ENCODE measurements around the gene ZWILCH.

ZWILCH gene

DNA sequence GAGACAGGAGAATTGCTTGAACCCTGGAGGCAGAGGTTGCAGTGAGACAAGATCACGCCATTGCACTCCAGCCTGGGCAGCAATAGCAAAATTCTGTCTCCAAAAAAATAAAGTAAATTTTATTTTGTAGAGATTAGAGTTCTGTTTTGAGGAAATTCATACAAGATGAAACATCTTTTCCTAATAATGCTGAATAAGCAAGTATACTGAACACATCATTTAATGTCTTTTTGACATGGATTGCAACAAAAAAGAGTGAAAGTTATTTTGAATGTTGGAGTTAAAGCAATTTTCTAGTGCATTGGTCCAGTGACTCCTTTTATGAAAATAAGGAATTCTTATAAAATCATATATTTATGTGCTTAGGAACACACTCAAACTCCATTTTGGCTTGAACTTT lies 40.1 kb downstream of the ZWILCH start:
- DNase-seq (ENCODE audit: low read depth): no peak

DNA sequence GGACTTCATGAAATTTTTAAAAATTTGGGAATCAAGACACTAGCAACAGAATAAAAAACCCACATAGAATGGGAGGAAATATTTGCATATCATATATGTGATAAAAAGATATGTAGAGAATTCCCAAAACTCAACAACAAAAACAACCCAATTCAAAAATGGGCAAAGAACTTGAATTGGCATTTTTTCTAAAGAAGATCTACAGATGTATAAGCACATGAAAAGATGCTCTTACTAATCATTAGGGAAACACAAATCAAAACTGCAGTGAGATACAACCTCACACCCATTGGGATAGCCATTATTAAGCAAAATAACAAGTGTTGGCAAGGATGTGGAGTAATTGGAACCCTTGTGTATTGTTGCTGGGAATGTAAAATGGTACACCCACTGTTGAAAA lies 50.6 kb downstream of the ZWILCH start:
- DNase-seq (ENCODE audit: low read depth): no peak

DNA sequence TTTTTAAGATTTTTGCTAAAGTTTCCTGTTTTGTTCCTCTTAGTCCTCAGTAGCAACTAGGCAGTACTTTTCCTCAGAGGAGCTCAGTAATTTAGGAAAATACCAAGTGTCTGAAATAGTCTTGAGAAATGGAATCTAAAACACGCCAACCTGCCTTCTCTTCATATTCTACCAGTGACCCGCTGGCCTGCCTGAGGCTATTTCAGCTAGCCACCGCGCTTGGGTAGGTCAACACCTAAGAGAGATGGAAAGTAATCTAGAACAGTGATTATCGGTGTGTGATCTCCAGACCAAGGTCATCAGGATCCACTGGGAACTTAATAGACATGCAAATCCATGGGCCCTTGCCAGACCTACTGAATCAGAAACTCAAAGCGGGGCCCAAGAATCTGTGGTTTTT lies 53.1 kb downstream of the ZWILCH start:
- no peak for DNase-seq (ENCODE audit: low read depth)

DNA sequence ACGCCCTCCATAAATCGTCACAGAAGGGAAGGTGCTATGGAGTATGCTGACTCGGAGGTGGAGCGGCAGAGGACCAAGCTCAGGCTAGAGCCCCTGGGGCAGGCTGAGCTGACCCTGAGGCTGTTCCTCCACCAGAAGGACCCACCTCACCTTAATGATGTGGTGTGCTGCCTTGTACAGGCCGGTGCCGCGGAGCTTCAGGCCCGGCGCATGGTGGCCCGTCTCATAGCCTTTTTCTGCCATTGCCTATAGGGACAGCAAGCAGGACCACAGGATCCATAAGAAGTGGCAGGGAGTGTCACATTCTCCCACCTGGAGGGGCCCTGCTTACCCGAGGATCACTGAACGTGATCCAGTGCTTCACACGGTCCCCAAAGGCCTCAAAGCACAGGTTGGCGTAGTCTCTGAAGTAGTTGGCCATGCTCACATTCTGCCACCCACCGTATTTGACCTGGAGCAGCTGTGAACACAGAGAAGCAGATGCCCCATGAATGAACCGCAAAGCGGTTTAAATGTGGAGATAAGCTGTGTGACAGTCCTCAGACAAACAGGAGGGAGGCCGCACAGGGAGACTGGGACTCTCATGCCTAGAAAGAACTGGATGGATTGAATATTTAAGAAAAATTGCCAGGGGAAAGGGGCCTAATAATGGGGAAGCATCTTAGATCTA lies 55.9 kb downstream of the ZWILCH start:
- no peak for DNase-seq (ENCODE audit: low read depth)

DNA sequence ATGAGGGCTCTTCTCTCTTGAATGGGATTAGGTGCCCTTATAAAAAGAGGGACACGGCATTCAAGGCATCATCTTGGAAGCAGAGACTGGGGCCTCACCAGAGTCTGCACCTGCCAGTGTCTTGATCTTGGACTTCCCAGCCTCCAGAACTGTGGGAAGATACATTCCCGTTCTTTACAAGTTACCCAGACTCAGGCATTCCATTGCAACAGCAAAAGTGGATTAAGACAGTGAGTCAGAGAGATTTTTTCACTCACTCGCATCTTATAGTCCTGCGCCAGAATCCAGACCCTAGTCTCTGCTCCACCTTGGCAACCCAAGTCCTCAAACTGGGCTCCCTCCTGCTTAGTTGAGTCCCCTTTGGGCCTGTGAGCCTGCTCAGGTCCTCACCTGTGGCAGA lies 58.0 kb downstream of the ZWILCH start:
- no peak for DNase-seq (ENCODE audit: low read depth)

DNA sequence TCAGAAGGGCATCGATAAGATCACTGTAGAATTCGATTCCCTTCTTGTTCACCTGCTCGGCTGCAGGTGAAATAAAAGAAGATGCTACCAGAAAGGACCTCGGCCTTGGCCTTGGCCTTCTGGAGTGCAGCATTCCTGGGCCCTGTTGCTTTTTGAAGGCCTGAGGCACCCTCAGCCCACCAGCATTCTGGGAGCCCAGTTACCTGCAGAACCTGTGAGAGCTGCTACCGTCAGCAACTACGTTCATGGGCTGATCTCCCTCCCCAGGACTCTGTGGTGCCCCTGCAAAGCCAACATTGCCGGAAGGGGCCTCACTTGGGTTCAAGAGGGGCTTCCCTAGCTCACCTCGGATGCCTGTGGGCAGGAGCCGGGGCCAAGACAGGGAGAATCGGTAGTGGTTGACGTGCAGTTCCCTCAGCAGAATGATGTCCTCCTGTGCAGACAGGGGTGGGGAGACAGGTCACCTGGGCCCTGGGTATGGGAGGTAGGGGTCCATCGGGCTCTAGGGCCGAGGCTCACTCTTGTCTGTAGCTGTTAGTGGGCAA lies 58.5 kb downstream of the ZWILCH start:
- DNase-seq (ENCODE audit: low read depth): no peak

DNA sequence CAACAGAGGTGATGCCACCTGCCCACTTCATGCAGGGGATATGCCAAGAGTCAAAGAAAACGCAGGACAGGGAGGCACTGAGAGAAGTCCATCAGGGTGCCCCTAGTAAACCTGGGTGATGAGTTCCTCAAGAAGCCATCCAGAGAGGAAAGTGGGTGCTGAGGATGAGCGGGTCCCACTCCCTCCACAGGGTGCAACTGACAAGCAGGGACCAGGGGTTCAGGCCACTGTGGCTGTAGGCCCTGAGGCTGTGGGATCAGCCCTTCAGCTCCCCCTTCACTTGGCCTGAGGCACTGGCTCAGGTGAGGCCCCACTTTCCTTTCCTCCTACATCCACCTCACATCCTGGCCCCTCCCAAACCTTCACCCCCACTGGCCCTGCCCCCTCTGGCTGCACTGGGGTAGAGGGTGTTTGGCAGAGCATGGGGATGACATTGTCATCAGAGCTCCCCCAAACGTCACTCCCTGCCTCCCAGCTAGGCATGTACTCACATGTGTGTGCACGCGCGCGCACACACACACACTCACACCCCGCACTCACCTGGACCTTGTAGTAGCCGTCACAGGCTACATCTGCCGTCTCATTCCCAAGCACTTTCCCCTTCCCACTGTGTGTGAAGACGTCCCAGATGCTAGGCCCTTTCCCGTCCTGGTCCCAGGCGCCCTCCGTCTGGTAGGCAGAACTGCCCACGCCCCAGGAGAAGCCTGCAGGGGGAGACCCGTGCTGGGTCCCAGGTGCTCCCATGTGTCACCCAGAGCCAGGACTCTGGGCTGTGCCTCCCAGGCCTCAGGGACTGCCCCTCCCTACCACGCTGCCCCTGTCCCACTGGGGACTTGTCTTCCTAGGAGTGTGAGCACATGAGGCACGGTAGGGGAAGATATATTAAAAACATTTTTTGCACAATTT lies 59.3 kb downstream of the ZWILCH start:
- DNase-seq (ENCODE audit: low read depth): no peak

DNA sequence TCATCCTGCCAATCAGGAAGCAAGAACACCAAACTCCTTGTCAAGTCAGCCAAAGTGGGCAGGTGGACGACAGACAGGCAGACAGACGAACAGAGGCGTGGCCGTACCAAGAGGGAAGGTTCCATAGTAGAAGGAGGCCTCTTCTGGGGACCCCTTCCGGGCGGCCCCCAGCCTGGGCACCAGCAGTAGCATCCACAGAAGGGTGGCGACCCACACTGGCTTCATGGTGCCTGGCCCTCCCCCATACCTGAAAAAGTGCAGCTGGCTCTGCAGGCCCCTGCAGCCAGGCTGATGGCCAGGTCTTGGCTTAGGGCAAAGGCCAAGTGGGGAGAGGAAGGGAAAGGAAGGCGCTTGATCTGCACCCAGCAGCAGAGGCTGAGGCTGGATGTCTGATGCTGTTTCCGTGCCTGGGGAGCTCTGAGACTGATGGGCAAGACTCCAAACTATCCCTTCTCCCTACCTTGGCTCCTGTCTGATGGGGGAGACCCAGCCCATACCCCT lies 60.1 kb downstream of the ZWILCH start:
- no peak for DNase-seq (ENCODE audit: low read depth)

DNA sequence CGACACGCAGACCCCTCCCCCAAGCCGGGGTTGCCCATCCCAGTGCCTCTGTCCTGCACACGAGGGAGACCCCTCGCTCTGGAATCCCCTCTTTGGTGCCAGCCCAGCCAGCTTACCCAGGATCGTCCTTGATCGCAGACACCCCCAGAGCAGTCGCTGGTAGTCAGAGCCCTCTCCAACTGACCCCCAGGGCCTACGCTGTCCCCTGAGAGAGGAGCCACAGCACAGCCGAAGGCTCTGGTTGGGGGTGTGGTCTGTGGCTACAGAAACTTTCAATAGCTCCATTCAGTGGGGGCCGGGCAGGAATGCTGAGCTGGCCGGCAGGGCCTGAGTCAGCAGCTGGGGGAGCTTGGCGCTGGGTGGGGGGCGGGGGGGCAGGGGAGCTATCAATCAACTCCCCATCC lies 60.6 kb downstream of the ZWILCH start, which contains the start of gene LCTL:
TSS of gene LCTL (minus strand) at position 258 of the 404 bp plus-strand sequence. CDS start 633 bp downstream, outside the sequence.
- no peak for DNase-seq (ENCODE audit: low read depth)

DNA sequence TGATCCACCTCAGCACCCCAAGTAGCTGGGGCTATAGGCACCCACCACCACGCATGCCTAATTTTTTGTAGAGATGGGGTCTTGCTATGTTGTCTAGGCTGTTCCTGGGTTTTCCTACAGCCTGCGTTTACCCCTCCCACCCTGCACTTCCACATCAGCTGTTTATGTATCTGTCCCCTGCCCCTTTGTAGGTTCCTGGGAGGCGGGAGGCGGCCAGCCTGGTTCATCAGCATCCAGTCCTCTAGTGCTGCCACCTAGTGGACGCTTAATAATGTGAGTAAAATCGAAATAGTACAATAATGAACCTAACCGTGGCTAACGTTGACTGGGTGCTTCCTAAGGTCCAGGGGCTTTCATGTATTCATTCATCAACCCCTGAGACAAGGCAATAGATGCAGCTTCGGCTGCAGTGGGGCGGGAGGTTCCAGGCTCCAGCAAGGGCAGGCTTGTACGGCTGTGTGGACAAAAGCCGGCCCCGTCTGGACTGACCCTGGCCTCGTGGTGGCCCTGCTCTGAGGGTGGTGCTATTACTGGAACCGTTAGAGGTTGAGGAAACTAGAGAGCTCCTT lies 61.9 kb downstream of the ZWILCH start:
- peak; percentile 9 for DNase-seq (ENCODE audit: low read depth)

DNA sequence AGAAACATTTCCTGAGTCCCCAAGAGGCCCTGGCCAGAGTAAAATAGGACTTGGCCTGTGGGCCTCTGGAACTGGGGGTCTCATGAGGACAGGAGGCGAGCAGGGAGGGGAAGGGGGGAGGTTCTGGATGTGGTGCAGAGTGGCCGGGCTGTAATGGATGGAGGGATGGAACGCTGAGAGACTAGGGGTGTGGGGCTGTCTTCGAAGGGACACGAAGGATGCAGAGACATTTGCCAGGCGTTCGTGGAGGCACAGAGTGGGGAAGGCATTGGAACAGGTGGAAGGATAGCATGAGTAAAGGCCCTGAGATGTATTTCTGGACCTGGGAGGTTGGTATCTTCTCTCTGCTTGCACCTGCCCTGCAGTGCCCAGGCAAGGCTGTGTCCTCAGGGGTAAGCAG lies 62.8 kb downstream of the ZWILCH start:
- DNase-seq (ENCODE audit: low read depth): no peak

DNA sequence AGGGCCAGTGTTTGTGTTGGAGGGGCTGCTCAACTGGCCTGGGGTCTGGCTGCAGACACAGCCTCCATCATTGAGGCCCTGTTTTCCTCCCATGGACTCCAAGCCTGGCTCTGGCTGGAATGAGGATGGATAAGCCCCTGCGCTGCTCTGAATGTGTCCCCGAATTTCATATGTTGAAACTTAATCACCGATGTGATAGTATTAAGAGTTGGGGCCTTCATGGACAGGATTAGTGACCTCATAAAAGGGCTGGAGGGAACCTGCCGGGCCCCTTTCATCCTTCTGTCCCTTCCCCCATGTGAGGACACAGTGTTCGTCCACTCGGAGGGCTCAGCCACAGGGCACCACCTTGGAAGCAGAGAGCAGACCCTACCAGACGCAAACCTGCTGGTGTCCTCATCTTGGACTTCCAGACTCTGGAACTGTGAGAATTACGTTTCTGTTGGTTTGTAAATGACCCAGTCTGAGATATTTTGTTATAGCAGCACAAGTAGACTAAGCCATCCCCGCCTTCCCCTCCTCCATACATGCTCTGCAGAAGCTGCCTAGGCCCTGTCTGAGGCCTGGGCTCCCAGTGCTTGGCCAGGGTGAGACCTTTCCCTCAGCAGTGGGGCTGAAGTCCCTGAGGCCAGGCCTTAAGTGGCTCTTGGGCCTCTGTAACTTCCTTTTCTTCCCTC lies 64.5 kb downstream of the ZWILCH start:
- no peak for DNase-seq (ENCODE audit: low read depth)

DNA sequence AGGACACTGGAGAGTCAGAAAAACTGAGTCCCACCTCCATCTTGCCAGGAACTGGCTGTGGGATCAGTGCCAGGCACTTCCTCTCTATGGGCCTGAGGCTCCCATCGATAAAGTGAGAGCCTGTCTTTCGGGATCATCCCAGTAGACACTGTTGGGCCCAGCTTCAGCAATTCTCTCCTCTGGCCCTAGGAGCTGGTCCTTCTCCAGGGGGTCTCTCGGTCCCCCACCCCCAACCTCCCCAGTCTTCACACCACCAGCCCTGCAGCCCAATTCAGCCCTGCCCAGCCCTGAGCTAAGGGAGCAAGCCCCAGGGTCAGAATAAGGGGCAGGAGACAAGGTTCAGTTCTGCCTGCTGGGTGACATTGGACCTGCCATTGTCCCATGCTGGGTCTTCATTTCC lies 65.2 kb downstream of the ZWILCH start:
- no peak for DNase-seq (ENCODE audit: low read depth)

DNA sequence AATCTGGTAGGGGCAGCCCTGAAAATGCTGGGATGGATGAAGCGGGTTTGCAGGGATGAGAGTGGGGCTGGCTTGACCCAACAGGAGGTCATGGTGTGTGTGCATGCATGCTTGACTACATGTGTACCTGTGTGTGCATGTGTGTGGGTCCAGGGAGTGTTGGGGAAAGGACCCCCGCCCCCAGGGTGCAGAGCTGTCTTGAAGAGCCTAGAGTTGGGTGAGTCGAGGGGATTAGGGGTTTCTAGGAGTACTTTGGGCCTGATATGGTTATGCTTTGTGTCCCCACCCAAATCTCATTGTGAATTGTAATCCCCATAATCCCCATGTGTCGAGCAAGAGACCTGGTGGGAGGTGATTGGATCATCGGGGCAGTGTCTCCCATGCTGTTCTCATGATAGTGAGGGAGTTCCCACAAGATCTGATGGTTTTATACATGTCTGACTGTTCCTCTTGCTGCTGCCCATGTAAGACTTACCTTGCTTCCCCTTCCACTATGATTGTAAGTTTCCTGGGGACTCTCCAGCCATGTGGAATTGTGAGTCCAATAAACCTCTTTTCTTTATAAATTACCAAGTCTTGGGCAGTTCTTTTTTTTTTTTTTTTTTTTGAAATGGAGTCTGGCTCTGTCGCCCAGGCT lies 65.8 kb downstream of the ZWILCH start:
- DNase-seq (ENCODE audit: low read depth): no peak

DNA sequence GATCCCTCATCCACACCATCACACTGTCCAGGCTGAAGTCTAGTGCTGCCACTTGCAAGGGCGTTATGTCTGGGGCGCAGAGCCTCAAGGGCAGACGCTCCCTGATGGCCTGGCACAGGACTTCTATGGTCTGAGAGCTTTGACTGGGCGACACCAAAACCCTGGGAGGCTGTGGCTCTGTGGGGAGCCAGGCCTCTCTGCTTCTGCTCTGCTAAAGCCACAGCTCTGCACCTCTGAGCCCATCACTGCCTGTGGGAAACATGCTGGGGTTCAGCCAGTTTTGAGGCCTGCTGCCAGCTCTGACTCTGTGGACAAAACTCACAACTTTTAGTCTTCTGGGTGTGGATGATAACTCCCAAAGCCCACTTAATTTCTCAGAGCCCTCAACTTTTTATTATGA lies 67.0 kb downstream of the ZWILCH start:
- no peak for DNase-seq (ENCODE audit: low read depth)

DNA sequence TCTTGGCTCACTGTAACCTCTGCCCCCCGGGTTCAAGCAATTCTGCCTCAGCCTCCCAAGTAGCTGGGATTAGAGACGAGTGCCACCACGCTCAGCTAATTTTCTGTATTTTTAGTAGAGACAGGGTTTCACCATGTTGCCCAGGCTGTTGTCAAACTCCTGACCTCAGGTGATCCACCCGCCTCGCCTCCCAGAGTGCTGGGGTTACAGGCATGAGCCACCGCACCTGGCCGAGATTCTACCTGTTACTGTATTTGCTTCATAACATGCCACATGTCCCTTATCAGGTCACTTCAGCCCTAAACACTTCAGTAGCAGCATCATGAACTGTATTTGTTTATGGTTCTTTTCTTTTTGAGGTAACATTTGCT lies 68.2 kb downstream of the ZWILCH start:
- no peak for DNase-seq (ENCODE audit: low read depth)

DNA sequence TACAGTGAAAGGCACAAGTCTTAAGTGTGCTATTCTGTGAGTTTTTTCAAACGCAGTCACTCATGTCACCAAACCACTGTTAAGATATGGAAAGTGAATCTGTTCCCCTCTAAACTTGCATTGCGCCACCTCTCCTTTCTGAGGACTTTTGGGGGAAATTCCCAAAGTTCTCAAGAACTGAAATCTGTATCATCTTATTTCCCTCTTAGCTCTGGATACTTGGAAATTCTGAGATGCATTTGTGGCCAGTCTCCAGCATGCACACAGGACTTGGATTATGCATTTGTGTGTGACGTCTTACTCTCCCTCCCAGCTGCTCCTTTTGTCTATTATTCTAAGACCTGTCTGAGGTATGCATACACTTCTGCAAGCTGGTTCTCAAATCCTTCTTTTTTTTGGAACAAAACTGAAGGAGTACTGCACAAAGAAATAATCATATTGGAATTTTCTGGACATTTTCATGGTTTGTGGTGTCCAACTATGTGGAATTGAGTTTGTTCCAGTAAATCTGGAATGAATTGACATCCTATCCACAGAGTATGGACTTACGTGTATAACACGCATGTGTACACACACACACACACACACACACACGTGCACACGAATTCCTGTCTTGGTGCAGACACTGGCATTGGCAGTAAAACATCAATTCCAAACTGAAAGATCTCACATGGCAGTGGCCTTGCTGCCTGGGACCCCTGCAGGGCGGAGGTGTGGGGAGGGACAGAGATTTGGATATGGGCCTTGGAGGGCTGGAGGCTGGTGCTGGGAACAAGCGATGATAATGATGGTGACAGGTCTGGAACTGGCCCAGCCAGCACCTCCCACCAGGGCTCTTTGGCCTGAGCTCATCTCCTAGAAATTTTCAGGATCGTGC lies 68.8 kb downstream of the ZWILCH start:
- DNase-seq (ENCODE audit: low read depth): no peak

DNA sequence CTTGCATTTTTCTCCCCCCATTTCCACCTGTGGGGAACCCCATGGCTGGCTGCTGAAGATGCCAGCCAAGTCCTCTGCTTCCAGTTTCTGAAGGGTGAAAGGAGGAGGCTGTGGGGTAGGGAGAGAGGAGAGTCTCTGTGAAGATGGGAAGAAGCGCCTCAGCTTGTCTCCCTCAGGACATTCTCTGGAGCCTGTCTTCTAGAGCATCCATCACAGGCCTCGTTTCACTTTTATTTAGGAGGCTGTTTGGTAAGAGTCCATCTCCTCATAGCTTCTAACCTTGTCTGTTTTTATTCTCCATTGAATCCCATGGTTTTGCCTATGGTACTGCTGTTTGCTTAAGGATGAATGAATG lies 69.4 kb downstream of the ZWILCH start:
- no peak for DNase-seq (ENCODE audit: low read depth)

DNA sequence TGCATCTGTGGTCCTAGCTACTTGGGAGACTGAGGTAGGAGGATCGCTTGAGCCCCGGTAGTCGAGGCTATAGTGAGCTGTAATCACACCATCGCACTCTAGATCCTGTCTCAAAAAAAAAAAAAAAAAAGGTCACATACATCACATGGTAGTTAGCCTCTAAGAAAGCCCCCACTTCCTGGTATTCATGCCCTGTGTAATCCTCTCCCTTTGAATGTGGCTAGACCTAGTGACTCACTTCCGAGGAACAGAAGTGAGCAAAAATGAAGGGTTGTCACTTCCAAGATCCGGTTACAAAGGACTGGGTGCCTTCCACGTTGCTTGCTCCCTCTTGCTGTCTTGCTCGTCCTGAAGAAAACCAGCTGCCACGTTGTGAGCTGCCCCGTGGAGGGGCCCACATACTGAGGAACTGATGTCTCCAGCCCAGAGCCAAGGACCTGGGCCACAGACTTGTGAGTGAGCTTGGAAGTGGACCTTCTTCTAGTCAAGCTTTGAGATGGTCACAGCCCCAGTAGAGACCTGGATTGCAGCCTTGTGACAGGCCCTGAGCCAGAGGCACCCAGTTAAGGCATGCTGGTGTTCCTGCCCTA lies 73.3 kb downstream of the ZWILCH start:
- DNase-seq (ENCODE audit: low read depth): no peak

DNA sequence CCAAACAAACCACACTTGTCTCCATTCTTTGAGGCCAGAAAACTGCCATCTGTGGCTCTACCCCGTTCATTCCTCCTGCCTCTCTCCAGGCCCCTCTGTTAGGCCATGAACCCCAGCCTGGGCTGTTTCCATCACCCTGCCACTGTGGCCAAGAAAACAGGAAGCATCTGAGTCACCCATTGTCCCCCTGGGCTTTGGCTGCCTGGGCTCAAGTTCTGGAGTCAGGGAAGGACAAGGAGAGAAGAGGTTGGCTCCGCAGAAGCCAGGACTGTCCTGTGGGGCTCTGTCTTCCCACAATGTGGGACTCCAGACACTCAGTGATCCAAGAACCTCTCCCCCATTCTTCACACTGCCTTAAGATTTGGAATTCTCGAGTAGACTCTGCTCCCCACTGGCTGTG lies 75.5 kb downstream of the ZWILCH start:
- no peak for DNase-seq (ENCODE audit: low read depth)
